ENCODE data around the gene PRICKLE1. TPM values are rescaled to one million over a fixed set of nuclear protein-coding genes. Genes with fewer than 3 reads are reported as not detected.

Gene PRICKLE1
- total and polyA plus RNA-seq, 9 of the 15 experiments (the other 6 are each of a cell fraction or from before 2014, with no cell fraction given), result 0.22 to 0.85 (median 0.31) TPM

GRCh38 chr12:42587601-42588523 lies 1.7 kb downstream of the PRICKLE1 start:
- ATAC-seq (no peak), FAIRE-seq (no peak), DNase-seq (ENCODE audit: extremely low read depth in 1 of 4, low spot score in 3 of 4) (no peak)
- Histone ChIP-seq H3K4me1 (replicated peaks in 1 of 2; ENCODE audit: control insufficient read depth in 2 of 2, insufficient read depth in 2 of 2, low read length in 2 of 2) (peaks cover 3 to 12% of the 10 kb centered on the region in 2 experiments; a peak in 2 of 5 replicates), H3K36me3 (ENCODE audit: control insufficient read depth, insufficient read depth, low read length) (no peaks in the 10 kb centered on the region), H3K9me1 (ENCODE audit: control insufficient read depth, insufficient read depth, low read length) (no peaks in the 10 kb centered on the region), H4K20me1 (replicated peaks; ENCODE audit: control insufficient read depth, insufficient read depth, low read length) (no peaks in the 10 kb centered on the region), H3K4me2 (ENCODE audit: insufficient read depth, low read length) (no peak overlapping the region), H3K79me2 (ENCODE audit: control insufficient read depth, insufficient read depth, low read length) (no peaks in the 10 kb centered on the region), H3K27me3 (ENCODE audit: control insufficient read depth in 2 of 2, insufficient read depth in 2 of 2, low read length in 2 of 2) (peaks cover 21 to 36% of the 10 kb centered on the region in 2 experiments; a peak in 4 of 5 replicates), H2AFZ (ENCODE audit: low read depth, low read length) (no peak overlapping the region), H3K27ac (ENCODE audit: extremely low read depth, low read depth, low read length) (no peak overlapping the region), H3K9ac (ENCODE audit: insufficient read depth in 1 of 2, low read depth in 2 of 2, low read length in 2 of 2) (no peak overlapping the region), H3K4me3 (no peak overlapping the region), H3K9me3 (replicated peaks; ENCODE audit: control insufficient read depth, insufficient read depth, low read depth, low read length) (no peaks in the 10 kb centered on the region)
- BruUV-seq (replicated peaks), result no TSS peak
- ChIA-PET CTCF (ENCODE audit: low intra/inter-chr PET ratio) (interaction anchor here (0.6 kb wide), 1 partner anchor 1292 kb away, joined by 3 read pairs; no protein-coding TSS in a partner anchor), POLR2A (interaction anchor here (1.3 kb wide), 1 partner anchor 14 kb away, joined by 3 read pairs; no protein-coding TSS in a partner anchor)
- WGBS (ENCODE audit: insufficient coverage, low coverage, missing lambda C conversion rate), result 9% methylated on average over 7 of the region's 7 CpGs
- TF ChIP-seq ZSCAN32 (CRISPR knock-in tag; IDR thresholded peaks at IDR 0.05), result 0 out of 2 replicates have a peak, but pooled peaks have one; percentile 61
- TF ChIP-seq MEIS2 (IDR thresholded peaks at IDR 0.05; ENCODE audit: partially characterized antibody), result peak; percentile 26
- peak; percentile 79 for TF ChIP-seq CEBPB (tag; IDR thresholded peaks at IDR 0.05)
- no peak for TF ChIP-seq MAFG (tag; conservative IDR thresholded peaks at IDR 0.05)
- TF ChIP-seq, protein P1, sequence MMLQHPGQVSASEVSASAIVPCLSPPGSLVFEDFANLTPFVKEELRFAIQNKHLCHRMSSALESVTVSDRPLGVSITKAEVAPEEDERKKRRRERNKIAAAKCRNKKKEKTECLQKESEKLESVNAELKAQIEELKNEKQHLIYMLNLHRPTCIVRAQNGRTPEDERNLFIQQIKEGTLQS (IDR thresholded peaks at IDR 0.05), result peak; percentile 84
- TF ChIP-seq, protein P1 (CRISPR knock-in tag; conservative IDR thresholded peaks at IDR 0.05), result no peak
- TF ChIP-seq, protein P2, sequence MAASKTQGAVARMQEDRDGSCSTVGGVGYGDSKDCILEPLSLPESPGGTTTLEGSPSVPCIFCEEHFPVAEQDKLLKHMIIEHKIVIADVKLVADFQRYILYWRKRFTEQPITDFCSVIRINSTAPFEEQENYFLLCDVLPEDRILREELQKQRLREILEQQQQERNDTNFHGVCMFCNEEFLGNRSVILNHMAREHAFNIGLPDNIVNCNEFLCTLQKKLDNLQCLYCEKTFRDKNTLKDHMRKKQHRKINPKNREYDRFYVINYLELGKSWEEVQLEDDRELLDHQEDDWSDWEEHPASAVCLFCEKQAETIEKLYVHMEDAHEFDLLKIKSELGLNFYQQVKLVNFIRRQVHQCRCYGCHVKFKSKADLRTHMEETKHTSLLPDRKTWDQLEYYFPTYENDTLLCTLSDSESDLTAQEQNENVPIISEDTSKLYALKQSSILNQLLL (CRISPR knock-in tag; IDR thresholded peaks at IDR 0.05; ENCODE audit: borderline replicate concordance), result no peak
- TF ChIP-seq, protein P3, sequence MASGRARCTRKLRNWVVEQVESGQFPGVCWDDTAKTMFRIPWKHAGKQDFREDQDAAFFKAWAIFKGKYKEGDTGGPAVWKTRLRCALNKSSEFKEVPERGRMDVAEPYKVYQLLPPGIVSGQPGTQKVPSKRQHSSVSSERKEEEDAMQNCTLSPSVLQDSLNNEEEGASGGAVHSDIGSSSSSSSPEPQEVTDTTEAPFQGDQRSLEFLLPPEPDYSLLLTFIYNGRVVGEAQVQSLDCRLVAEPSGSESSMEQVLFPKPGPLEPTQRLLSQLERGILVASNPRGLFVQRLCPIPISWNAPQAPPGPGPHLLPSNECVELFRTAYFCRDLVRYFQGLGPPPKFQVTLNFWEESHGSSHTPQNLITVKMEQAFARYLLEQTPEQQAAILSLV (tag; IDR thresholded peaks at IDR 0.05), result peak; percentile 71
- TF ChIP-seq CEBPG (CRISPR knock-in tag; IDR thresholded peaks at IDR 0.05), result peak; percentile 58; the same call in 1 of the 2 replicates
- peak; percentile 74 to 92 for TF ChIP-seq CEBPG (tag; conservative IDR thresholded peaks at IDR 0.05 in 1 of 2, IDR thresholded peaks at IDR 0.05 in 1 of 2)
- TF ChIP-seq MCM5 (IDR thresholded peaks at IDR 0.05; ENCODE audit: low read depth), result no peak
- in situ Hi-C loops (cut with MboI), result no loop called here
- intact Hi-C loops (cut with micrococcal nuclease), result no loop called here
